H1 (cell line): ENCODE data around the gene TADA3.

Experiments
- BRCA1 ChIP-seq: IDR thresholded peaks from 2 replicates; pipeline ENCODE4 v1.6.1; 2012; ENCODE audit warnings: low read depth, low read length, improper control_type of control experiment
- EP300 ChIP-seq, 2 experiments: IDR thresholded peaks; 1 replicate in 1 of 2; 2 replicates in 1 of 2; pipeline ENCODE4 v1.6.1; 2011 to 2012; ENCODE audit warnings: low read depth in 2 of 2, low read length in 2 of 2, mild to moderate bottlenecking in 2 of 2, borderline replicate concordance in 1 of 2, inconsistent platforms in 1 of 2, moderate library complexity in 1 of 2
- EZH2 ChIP-seq: fragments of 200-600 bp; sonication (generic); IDR thresholded peaks from 2 replicates; pipeline ENCODE4 v1.7.1; 2012; ENCODE audit warnings: low read depth, mild to moderate bottlenecking, moderate library complexity, low read length, inconsistent platforms; ENCODE audit not compliant: severe bottlenecking
- SP2 ChIP-seq: IDR thresholded peaks from 2 replicates; pipeline ENCODE4 v1.6.1; 2012; ENCODE audit warnings: mild to moderate bottlenecking, low read length, inconsistent platforms
- TAF1 ChIP-seq: IDR thresholded peaks from 2 replicates; pipeline ENCODE4 v1.6.1; 2011; ENCODE audit warnings: mild to moderate bottlenecking, low read depth, low read length
- TF ChIP-seq, protein P1 (sequence below), 3 experiments: IDR thresholded peaks; 1 replicate in 2 of 3; 2 replicates in 1 of 3; pipeline versions ENCODE4 v1.5.1 to v1.6.1; 2011; ENCODE audit warnings: low read length in 3 of 3, mild to moderate bottlenecking in 3 of 3, inconsistent platforms in 2 of 3, low read depth in 1 of 3, moderate library complexity in 1 of 3; ENCODE audit not compliant: insufficient read depth in 1 of 3; ENCODE audit errors: control extremely low read depth in 1 of 3
- TF ChIP-seq, protein P2 (sequence below): IDR thresholded peaks from 2 replicates; pipeline ENCODE4 v1.6.1; 2011; ENCODE audit warnings: low read length, improper control_type of control experiment

DNA sequence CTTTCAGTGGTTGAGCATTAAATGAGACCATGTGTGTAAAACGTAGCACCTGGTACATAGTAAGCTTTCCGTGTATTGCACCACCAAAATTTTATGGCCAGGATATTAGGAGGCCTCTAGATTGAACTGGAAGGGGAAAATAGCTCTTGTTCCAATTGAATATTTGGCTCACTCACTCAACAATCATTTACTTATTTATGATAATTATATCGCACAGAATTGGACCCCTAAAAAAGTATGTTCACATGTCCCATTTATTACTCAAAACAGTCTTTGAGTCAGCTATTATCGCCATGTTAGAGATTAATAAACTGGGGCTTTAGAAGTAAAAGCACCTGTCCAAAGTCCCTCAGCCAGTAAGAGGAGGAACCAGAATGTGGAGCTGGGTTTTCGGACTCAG is 12.7 kb upstream of the TADA3 start:
- TF ChIP-seq, protein P1, sequence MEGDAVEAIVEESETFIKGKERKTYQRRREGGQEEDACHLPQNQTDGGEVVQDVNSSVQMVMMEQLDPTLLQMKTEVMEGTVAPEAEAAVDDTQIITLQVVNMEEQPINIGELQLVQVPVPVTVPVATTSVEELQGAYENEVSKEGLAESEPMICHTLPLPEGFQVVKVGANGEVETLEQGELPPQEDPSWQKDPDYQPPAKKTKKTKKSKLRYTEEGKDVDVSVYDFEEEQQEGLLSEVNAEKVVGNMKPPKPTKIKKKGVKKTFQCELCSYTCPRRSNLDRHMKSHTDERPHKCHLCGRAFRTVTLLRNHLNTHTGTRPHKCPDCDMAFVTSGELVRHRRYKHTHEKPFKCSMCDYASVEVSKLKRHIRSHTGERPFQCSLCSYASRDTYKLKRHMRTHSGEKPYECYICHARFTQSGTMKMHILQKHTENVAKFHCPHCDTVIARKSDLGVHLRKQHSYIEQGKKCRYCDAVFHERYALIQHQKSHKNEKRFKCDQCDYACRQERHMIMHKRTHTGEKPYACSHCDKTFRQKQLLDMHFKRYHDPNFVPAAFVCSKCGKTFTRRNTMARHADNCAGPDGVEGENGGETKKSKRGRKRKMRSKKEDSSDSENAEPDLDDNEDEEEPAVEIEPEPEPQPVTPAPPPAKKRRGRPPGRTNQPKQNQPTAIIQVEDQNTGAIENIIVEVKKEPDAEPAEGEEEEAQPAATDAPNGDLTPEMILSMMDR (IDR thresholded peaks at IDR 0.05; ENCODE audit: control extremely low read depth in 1 of 3, insufficient read depth in 1 of 3, low read depth in 1 of 3, low read length in 3 of 3): no peak
- TF ChIP-seq, protein P2, sequence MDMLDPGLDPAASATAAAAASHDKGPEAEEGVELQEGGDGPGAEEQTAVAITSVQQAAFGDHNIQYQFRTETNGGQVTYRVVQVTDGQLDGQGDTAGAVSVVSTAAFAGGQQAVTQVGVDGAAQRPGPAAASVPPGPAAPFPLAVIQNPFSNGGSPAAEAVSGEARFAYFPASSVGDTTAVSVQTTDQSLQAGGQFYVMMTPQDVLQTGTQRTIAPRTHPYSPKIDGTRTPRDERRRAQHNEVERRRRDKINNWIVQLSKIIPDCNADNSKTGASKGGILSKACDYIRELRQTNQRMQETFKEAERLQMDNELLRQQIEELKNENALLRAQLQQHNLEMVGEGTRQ: no peak
- TF ChIP-seq BRCA1 (no peak), TAF1 (no peak), EZH2 (no peak), EP300 (IDR thresholded peaks at IDR 0.05; ENCODE audit: borderline replicate concordance in 1 of 2, low read depth in 2 of 2, low read length in 2 of 2) (no peak), SP2 (no peak)
